WTC11 (cell line): ENCODE data around the gene PLXNA3. TPM values are rescaled to one million over a fixed set of nuclear protein-coding genes. Genes with fewer than 3 reads are reported as not detected.
A peak's percentile ranks its signal among the peaks of the same experiment; 100 is the strongest.

Experiments used
- ATAC-seq: fragments of 200-7000 bp; cut with Tn5 transposase; 2 replicates; pipeline ENCODE4 v1.10.0; 2021; ENCODE audit warnings: mild to moderate bottlenecking, moderate library complexity
- CTCF ChIA-PET: fragments of 300-600 bp; sonication (Branson Sonifier 250); formaldehyde crosslinking; loops from one replicate; lab custom pipeline; 2021; ENCODE audit warnings: antibody characterized with exemption; lab: Charles Lee
- POLR2A ChIA-PET: fragments of 350-600 bp; sonication (Branson Sonifier 250); formaldehyde crosslinking; loops from one replicate; lab custom pipeline; 2021; ENCODE audit warnings: antibody characterized with exemption; lab: Charles Lee
- DNase-seq: peaks from one replicate; pipeline ENCODE4 v3.0.0; 2021; ENCODE audit warnings: low spot score
- H3K27ac Mint-ChIP-seq: 2 replicates; pipeline ENCODE4 v1.8.0; 2021; ENCODE audit warnings: mixed read lengths
- H3K27me3 Mint-ChIP-seq: 2 replicates; pipeline ENCODE4 v1.8.0; 2021; ENCODE audit warnings: low read depth, mild to moderate bottlenecking, moderate library complexity, mixed read lengths
- H3K36me3 Mint-ChIP-seq: 2 replicates; pipeline ENCODE4 v1.8.0; 2021; ENCODE audit warnings: mixed read lengths
- H3K4me1 Mint-ChIP-seq: 2 replicates; pipeline ENCODE4 v1.8.0; 2022; ENCODE audit warnings: mixed read lengths
- H3K4me3 Mint-ChIP-seq: 2 replicates; pipeline ENCODE4 v1.8.0; 2021; ENCODE audit warnings: mild to moderate bottlenecking, moderate library complexity, mixed read lengths
- H3K9me3 Mint-ChIP-seq: 2 replicates; pipeline ENCODE4 v1.8.0; 2021; ENCODE audit warnings: mixed read lengths
- CREM ChIP-seq: sonication (generic); formaldehyde crosslinking; IDR thresholded peaks from 2 replicates; pipeline ENCODE4 v1.8.1; 2022; ENCODE audit warnings: mild to moderate bottlenecking, missing genetic modification reagents, moderate library complexity
- GABPB1 ChIP-seq: sonication (generic); formaldehyde crosslinking; IDR thresholded peaks from 2 replicates; pipeline ENCODE4 v1.8.1; 2023; ENCODE audit warnings: mild to moderate bottlenecking, missing genetic modification reagents
- GRHL2 ChIP-seq: fragments of 250-450 bp; sonication (Bioruptor Pico); IDR thresholded peaks from 2 replicates; pipeline ENCODE4 v1.8.0; 2022; ENCODE audit warnings: mild to moderate bottlenecking, moderate library complexity; ENCODE audit not compliant: insufficient replicate concordance, severe bottlenecking
- MYBL2 ChIP-seq: sonication (generic); formaldehyde crosslinking; IDR thresholded peaks from 2 replicates; pipeline ENCODE4 v1.8.1; 2023; ENCODE audit warnings: mild to moderate bottlenecking, moderate library complexity, missing genetic modification reagents
- PREB ChIP-seq: sonication (generic); formaldehyde crosslinking; IDR thresholded peaks from 2 replicates; pipeline ENCODE4 v1.8.1; 2022; ENCODE audit warnings: mild to moderate bottlenecking, missing genetic modification reagents, moderate library complexity, borderline replicate concordance
- RELA ChIP-seq: sonication (generic); formaldehyde crosslinking; IDR thresholded peaks from 2 replicates; pipeline ENCODE4 v1.8.1; 2022; ENCODE audit warnings: missing genetic modification reagents, mild to moderate bottlenecking, borderline replicate concordance
- SP1 ChIP-seq: sonication (generic); formaldehyde crosslinking; conservative IDR thresholded peaks from 2 replicates; pipeline ENCODE4 v1.8.1; 2022; ENCODE audit warnings: missing genetic modification reagents
- USF2 ChIP-seq: sonication (generic); formaldehyde crosslinking; IDR thresholded peaks from 2 replicates; pipeline ENCODE4 v1.8.1; 2023; ENCODE audit warnings: mild to moderate bottlenecking, missing genetic modification reagents, moderate library complexity
- ZNF232 ChIP-seq: sonication (generic); formaldehyde crosslinking; IDR thresholded peaks from 2 replicates; pipeline ENCODE4 v1.8.0; 2022; ENCODE audit warnings: mild to moderate bottlenecking, missing genetic modification reagents
- ZNF396 ChIP-seq: fragments of 250-450 bp; sonication (Bioruptor Pico); IDR thresholded peaks from 2 replicates; pipeline ENCODE4 v1.8.0; 2021; ENCODE audit warnings: mild to moderate bottlenecking, moderate library complexity, borderline replicate concordance
- ZNF512 ChIP-seq: sonication (generic); formaldehyde crosslinking; IDR thresholded peaks from 2 replicates; pipeline ENCODE4 v1.8.1; 2022; ENCODE audit warnings: missing genetic modification reagents, borderline replicate concordance
- ZNF671 ChIP-seq: fragments of 250-450 bp; sonication (Bioruptor Pico); IDR thresholded peaks from 2 replicates; pipeline ENCODE4 v1.8.0; 2021; ENCODE audit warnings: mild to moderate bottlenecking
- total RNA-seq: library from RNA; stranded (reverse); gene quantifications from 3 replicates; pipeline ENCODE4 v1.2.3, GENCODE V29; 2021
- TF ChIP-seq, protein P1 (sequence below): sonication (generic); formaldehyde crosslinking; IDR thresholded peaks from 2 replicates; pipeline ENCODE4 v1.8.0; 2022; ENCODE audit warnings: mild to moderate bottlenecking, missing genetic modification reagents
- TF ChIP-seq, protein P2 (sequence below): sonication (generic); formaldehyde crosslinking; IDR thresholded peaks from 2 replicates; pipeline ENCODE4 v1.8.1; 2022; ENCODE audit warnings: low read depth, missing genetic modification reagents, borderline replicate concordance
- TF ChIP-seq, protein P3 (sequence below): fragments of 250-450 bp; sonication (Bioruptor Pico); IDR thresholded peaks from 2 replicates; pipeline ENCODE4 v1.9.0; 2021; ENCODE audit warnings: mild to moderate bottlenecking
- TF ChIP-seq, protein P4 (sequence below): sonication (generic); formaldehyde crosslinking; IDR thresholded peaks from 2 replicates; pipeline ENCODE4 v1.8.1; 2023; ENCODE audit warnings: mild to moderate bottlenecking, missing genetic modification reagents
- TF ChIP-seq, protein P5 (sequence below): fragments of 250-450 bp; sonication (Bioruptor Pico); conservative IDR thresholded peaks from 2 replicates; pipeline ENCODE4 v1.9.0; 2021; ENCODE audit warnings: mild to moderate bottlenecking
- TF ChIP-seq, protein P6 (sequence below): sonication (generic); formaldehyde crosslinking; IDR thresholded peaks from 2 replicates; pipeline ENCODE4 v1.8.0; 2022; ENCODE audit warnings: mild to moderate bottlenecking, missing genetic modification reagents

Gene PLXNA3
- total RNA-seq, 1 experiment from 2014 or later, result 26.6 TPM

DNA sequence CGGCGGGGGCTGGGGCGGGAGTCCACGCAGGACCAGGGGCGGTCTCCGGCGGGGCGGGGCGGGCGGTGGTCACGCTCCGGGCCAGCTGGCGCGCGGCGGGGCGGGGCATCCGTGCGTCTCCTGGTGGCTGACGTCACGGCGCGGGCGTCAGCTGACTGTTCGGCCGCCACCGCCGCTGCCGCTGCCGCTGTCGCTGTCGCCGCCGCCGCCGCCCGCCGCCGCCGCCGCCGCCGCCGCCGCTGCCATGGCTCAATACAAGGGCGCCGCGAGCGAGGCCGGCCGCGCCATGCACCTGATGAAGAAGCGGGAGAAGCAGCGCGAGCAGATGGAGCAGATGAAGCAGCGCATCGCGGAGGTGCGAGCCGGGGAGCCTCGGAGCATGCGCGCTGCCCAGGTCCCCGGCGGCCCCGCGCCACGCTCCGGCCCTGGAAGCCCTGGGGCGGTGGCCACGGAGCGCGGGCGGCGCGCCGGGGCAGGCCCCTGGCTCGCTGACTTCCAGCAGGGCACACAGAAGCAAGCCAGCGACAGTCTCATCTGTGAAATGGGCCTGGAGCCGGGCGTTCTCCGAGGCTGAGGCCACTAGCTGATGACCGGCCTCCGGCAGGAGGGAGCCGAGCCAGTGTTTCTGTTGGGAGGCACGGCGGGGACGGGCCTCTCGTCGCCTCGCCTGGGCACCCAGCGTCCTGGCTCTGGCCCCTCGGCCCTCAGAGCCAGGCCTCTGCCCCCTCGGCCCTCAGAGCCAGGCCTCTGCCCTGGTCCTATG, 13.9 kb upstream of the PLXNA3 start, which contains the start of gene FAM50A:
Gene FAM50A, plus strand, starts transcription at position 150 of the 763 bp plus-strand sequence. Its CDS starts 95 bp downstream, at position 245.
- ChIA-PET CTCF (no interaction called here), POLR2A (no interaction called here)
- H3K36me3 Mint-ChIP-seq, result peaks cover 15% of the 10 kb centered on the region
- H3K27ac Mint-ChIP-seq, result peak within 1 kb of the TSS; percentile 68
- peak; percentile 50 for ATAC-seq
- TF ChIP-seq, protein P1, sequence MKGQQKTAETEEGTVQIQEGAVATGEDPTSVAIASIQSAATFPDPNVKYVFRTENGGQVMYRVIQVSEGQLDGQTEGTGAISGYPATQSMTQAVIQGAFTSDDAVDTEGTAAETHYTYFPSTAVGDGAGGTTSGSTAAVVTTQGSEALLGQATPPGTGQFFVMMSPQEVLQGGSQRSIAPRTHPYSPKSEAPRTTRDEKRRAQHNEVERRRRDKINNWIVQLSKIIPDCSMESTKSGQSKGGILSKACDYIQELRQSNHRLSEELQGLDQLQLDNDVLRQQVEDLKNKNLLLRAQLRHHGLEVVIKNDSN (CRISPR knock-in tag), result 0 out of 2 replicates have a peak, but pooled peaks have one; percentile 16
- TF ChIP-seq USF2 (peak; percentile 87), SP1 (CRISPR knock-in tag) (0 out of 2 replicates have a peak, but pooled peaks have one; percentile 14), MYBL2 (no peak)
- H3K4me3 Mint-ChIP-seq, result peak within 1 kb of the TSS; percentile 70
- no peaks in the 10 kb centered on the region for H3K27me3 Mint-ChIP-seq
- no peaks in the 10 kb centered on the region for H3K9me3 Mint-ChIP-seq
- DNase-seq, result peak; percentile 37
- H3K4me1 Mint-ChIP-seq, result no peaks in the 10 kb centered on the region

GRCh38 chrX:154444755-154445246, 13.3 kb upstream of the PLXNA3 start:
- CTCF ChIA-PET, result no interaction called here
- TF ChIP-seq ZNF232 (CRISPR knock-in tag) (no peak), PREB (CRISPR knock-in tag) (no peak), GRHL2 (CRISPR knock-in tag) (no peak), ZNF512 (CRISPR knock-in tag) (no peak), RELA (CRISPR knock-in tag) (no peak), ZNF671 (CRISPR knock-in tag) (no peak), ZNF396 (CRISPR knock-in tag) (no peak), USF2 (no peak), GABPB1 (CRISPR knock-in tag) (no peak), CREM (CRISPR knock-in tag) (no peak)
- TF ChIP-seq, protein P2, sequence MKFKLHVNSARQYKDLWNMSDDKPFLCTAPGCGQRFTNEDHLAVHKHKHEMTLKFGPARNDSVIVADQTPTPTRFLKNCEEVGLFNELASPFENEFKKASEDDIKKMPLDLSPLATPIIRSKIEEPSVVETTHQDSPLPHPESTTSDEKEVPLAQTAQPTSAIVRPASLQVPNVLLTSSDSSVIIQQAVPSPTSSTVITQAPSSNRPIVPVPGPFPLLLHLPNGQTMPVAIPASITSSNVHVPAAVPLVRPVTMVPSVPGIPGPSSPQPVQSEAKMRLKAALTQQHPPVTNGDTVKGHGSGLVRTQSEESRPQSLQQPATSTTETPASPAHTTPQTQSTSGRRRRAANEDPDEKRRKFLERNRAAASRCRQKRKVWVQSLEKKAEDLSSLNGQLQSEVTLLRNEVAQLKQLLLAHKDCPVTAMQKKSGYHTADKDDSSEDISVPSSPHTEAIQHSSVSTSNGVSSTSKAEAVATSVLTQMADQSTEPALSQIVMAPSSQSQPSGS (CRISPR knock-in tag), result no peak
- TF ChIP-seq, protein P3, sequence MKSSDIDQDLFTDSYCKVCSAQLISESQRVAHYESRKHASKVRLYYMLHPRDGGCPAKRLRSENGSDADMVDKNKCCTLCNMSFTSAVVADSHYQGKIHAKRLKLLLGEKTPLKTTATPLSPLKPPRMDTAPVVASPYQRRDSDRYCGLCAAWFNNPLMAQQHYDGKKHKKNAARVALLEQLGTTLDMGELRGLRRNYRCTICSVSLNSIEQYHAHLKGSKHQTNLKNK, result no peak
- TF ChIP-seq, protein P4, sequence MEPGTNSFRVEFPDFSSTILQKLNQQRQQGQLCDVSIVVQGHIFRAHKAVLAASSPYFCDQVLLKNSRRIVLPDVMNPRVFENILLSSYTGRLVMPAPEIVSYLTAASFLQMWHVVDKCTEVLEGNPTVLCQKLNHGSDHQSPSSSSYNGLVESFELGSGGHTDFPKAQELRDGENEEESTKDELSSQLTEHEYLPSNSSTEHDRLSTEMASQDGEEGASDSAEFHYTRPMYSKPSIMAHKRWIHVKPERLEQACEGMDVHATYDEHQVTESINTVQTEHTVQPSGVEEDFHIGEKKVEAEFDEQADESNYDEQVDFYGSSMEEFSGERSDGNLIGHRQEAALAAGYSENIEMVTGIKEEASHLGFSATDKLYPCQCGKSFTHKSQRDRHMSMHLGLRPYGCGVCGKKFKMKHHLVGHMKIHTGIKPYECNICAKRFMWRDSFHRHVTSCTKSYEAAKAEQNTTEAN (CRISPR knock-in tag), result no peak
- TF ChIP-seq, protein P5, sequence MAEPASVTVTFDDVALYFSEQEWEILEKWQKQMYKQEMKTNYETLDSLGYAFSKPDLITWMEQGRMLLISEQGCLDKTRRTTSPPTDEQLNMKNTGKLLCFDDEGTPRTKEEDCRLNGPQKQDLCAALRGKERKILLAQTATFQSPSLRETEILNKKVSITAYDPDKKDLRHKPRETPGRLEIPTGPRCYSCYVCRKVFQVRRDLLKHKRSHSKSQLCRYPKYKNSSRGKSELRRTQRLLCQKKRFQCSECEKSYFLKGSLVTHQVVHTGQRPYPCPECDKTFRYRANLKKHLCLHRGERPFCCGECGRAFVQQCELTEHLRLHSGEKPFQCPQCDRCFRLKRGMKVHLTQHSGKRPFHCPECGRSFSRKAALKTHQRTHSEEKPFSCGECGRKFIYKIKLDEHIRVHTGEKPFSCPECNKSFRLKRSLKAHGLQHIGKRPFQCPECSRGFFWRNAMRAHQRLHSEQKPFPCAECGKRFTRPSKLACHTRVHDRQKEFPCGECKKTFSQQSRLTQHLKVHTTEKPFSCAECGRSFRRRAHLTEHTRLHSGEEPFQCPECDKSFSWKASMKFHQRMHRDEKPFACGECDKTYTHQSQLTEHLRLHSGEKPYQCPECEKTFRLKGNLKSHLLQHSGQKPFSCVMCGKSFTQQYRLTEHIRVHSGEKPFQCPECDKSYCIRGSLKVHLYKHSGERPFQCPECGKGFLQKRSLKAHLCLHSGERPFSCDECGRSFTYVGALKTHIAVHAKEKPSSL (CRISPR knock-in tag), result no peak
- TF ChIP-seq, protein P6, sequence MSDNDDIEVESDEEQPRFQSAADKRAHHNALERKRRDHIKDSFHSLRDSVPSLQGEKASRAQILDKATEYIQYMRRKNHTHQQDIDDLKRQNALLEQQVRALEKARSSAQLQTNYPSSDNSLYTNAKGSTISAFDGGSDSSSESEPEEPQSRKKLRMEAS (CRISPR knock-in tag), result no peak
- no peaks in the 10 kb centered on the region for H3K9me3 Mint-ChIP-seq
- H3K4me3 Mint-ChIP-seq, result peak overlapping the region; percentile 42
- no peak for ATAC-seq
- H3K27ac Mint-ChIP-seq, result no peak overlapping the region
- H3K27me3 Mint-ChIP-seq, result no peaks in the 10 kb centered on the region
- H3K36me3 Mint-ChIP-seq, result peaks cover 15% of the 10 kb centered on the region
- POLR2A ChIA-PET, result no interaction called here
- DNase-seq, result no peak
- H3K4me1 Mint-ChIP-seq, result no peaks in the 10 kb centered on the region
